HepG2 (cell line): Measurements from ENCODE around the gene TCOF1. TPM values are rescaled to one million over a fixed set of nuclear protein-coding genes. Genes with fewer than 3 reads are reported as not detected.
A peak's percentile ranks its signal among the peaks of the same experiment; 100 is the strongest.

ENCODE experiments used
- CBX5 ChIP-seq: sonication (generic); formaldehyde crosslinking; IDR thresholded peaks from 2 replicates; pipeline ENCODE4 v1.4.0; 2020; ENCODE audit warnings: missing genetic modification reagents, borderline replicate concordance
- MATR3 ChIP-seq: sonication (generic); formaldehyde crosslinking; IDR thresholded peaks from 2 replicates; pipeline ENCODE4 v1.4.0; 2020; ENCODE audit warnings: missing genetic modification reagents
- MTA1 ChIP-seq: sonication (generic); formaldehyde crosslinking; IDR thresholded peaks from 2 replicates; pipeline ENCODE4 v1.4.0; 2020; ENCODE audit warnings: missing genetic modification reagents, mild to moderate bottlenecking, borderline replicate concordance
- NCOA5 ChIP-seq: sonication (generic); formaldehyde crosslinking; IDR thresholded peaks from 2 replicates; pipeline ENCODE4 v1.4.0; 2020; ENCODE audit warnings: missing genetic modification reagents
- POLR2G ChIP-seq: fragments of 200-400 bp; formaldehyde crosslinking; IDR thresholded peaks from 2 replicates; pipeline ENCODE4 v1.6.1; 2018; ENCODE audit warnings: mild to moderate bottlenecking, low read depth, low read length, moderate library complexity
- WIZ ChIP-seq: sonication (generic); formaldehyde crosslinking; IDR thresholded peaks from 2 replicates; pipeline ENCODE4 v1.5.1; 2020; ENCODE audit warnings: mild to moderate bottlenecking, missing genetic modification reagents
- ZNF143 ChIP-seq: sonication (generic); formaldehyde crosslinking; IDR thresholded peaks from 2 replicates; pipeline ENCODE4 v1.4.0; 2020; ENCODE audit warnings: missing genetic modification reagents
- ZNF496 ChIP-seq: sonication (generic); formaldehyde crosslinking; IDR thresholded peaks from 2 replicates; pipeline ENCODE4 v1.8.1; 2023; ENCODE audit warnings: mild to moderate bottlenecking, moderate library complexity, missing genetic modification reagents; ENCODE audit not compliant: insufficient replicate concordance
- ZNF607 ChIP-seq: sonication (generic); formaldehyde crosslinking; IDR thresholded peaks from 2 replicates; pipeline ENCODE4 v1.5.1; 2020; ENCODE audit warnings: missing genetic modification reagents, mild to moderate bottlenecking, borderline replicate concordance
- polyA plus RNA-seq, 8 experiments: library from polyadenylated mRNA; depleted of rRNA in 3 of 8; stranded (reverse) in 7 of 8; unstranded in 1 of 8; fragments of >200 nt; fragmentation: Illumina TruSeq in 4 of 8; extraction: Trizol in 4 of 8; gene quantifications; 2 replicates each; pipeline versions ENCODE4 v1.2.1 to v1.2.3, GENCODE V29; 2011 to 2016; ENCODE audit warnings: low read depth in 4 of 8, missing spikeins in 1 of 8, mixed read lengths in 1 of 8; ENCODE audit not compliant: insufficient read depth in 1 of 8
- total RNA-seq, 5 experiments: library from RNA; depleted of rRNA; stranded (reverse); fragments of >200 nt; fragmentation: Illumina TruSeq; extraction: Trizol; gene quantifications; 2 replicates each; pipeline ENCODE4 v1.2.3, GENCODE V29; 2016; ENCODE audit warnings: low read depth in 1 of 5
- TF ChIP-seq, protein P1 (sequence below): sonication (generic); formaldehyde crosslinking; IDR thresholded peaks from 2 replicates; pipeline ENCODE4; 2020; ENCODE audit warnings: missing genetic modification reagents, mild to moderate bottlenecking, borderline replicate concordance
- TF ChIP-seq, protein P2 (sequence below): sonication (generic); formaldehyde crosslinking; IDR thresholded peaks from 2 replicates; pipeline ENCODE4 v1.5.0; 2020; ENCODE audit warnings: mild to moderate bottlenecking, low read depth, missing genetic modification reagents, borderline replicate concordance
- TF ChIP-seq, protein P3 (sequence below): sonication (generic); formaldehyde crosslinking; IDR thresholded peaks from 2 replicates; pipeline ENCODE4 v1.5.1; 2020; ENCODE audit warnings: mild to moderate bottlenecking, missing genetic modification reagents
- TF ChIP-seq, protein P4 (sequence below): IDR thresholded peaks from 2 replicates; pipeline ENCODE4 v1.6.1; 2016; ENCODE audit warnings: missing compliant biosample characterization, missing genetic modification reagents, borderline replicate concordance
- TF ChIP-seq, protein P5 (sequence below): sonication (generic); formaldehyde crosslinking; IDR thresholded peaks from 2 replicates; pipeline ENCODE4 v1.8.0; 2022; ENCODE audit warnings: mild to moderate bottlenecking, missing genetic modification reagents, borderline replicate concordance

The TCOF1 gene
- total and polyA plus RNA-seq, 2 of the 13 experiments (the other 11 are each of a cell fraction or from before 2014, with no cell fraction given), result 10.1 to 41.6 TPM

DNA sequence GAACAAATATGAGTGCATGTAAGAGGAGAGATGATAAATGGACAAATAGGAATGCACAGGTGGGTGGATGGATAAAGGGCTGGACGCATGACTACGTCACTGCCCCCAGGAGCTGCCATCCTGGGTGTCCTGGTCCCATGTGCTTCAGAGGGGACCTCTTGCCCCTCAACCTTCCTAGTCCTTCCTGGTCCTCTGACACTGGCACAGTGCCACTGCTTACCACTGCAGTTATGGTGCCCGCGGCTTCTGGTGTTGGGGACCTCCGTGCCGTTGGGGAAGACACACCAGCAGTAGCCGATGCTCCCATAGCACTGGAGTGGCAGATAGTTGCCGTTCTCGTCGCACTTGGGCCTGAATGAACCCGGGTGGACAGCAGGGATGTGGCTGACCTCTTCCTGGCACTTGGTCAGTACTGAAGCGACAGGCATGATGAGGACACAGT lies 45.4 kb downstream of the TCOF1 start (continued):
- TF ChIP-seq NCOA5 (no peak), WIZ (CRISPR knock-in tag) (no peak), ZNF143 (no peak), MATR3 (CRISPR knock-in tag) (no peak), ZNF607 (no peak), ZNF496 (CRISPR knock-in tag) (no peak), POLR2G (0 out of 2 replicates have a peak, but pooled peaks have one; percentile 26), MTA1 (CRISPR knock-in tag) (no peak), CBX5 (no peak)
- TF ChIP-seq, protein P1, sequence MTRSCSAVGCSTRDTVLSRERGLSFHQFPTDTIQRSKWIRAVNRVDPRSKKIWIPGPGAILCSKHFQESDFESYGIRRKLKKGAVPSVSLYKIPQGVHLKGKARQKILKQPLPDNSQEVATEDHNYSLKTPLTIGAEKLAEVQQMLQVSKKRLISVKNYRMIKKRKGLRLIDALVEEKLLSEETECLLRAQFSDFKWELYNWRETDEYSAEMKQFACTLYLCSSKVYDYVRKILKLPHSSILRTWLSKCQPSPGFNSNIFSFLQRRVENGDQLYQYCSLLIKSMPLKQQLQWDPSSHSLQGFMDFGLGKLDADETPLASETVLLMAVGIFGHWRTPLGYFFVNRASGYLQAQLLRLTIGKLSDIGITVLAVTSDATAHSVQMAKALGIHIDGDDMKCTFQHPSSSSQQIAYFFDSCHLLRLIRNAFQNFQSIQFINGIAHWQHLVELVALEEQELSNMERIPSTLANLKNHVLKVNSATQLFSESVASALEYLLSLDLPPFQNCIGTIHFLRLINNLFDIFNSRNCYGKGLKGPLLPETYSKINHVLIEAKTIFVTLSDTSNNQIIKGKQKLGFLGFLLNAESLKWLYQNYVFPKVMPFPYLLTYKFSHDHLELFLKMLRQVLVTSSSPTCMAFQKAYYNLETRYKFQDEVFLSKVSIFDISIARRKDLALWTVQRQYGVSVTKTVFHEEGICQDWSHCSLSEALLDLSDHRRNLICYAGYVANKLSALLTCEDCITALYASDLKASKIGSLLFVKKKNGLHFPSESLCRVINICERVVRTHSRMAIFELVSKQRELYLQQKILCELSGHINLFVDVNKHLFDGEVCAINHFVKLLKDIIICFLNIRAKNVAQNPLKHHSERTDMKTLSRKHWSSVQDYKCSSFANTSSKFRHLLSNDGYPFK, result no peak
- TF ChIP-seq, protein P2, sequence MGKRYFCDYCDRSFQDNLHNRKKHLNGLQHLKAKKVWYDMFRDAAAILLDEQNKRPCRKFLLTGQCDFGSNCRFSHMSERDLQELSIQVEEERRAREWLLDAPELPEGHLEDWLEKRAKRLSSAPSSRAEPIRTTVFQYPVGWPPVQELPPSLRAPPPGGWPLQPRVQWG (CRISPR knock-in tag), result no peak
- TF ChIP-seq, protein P3, sequence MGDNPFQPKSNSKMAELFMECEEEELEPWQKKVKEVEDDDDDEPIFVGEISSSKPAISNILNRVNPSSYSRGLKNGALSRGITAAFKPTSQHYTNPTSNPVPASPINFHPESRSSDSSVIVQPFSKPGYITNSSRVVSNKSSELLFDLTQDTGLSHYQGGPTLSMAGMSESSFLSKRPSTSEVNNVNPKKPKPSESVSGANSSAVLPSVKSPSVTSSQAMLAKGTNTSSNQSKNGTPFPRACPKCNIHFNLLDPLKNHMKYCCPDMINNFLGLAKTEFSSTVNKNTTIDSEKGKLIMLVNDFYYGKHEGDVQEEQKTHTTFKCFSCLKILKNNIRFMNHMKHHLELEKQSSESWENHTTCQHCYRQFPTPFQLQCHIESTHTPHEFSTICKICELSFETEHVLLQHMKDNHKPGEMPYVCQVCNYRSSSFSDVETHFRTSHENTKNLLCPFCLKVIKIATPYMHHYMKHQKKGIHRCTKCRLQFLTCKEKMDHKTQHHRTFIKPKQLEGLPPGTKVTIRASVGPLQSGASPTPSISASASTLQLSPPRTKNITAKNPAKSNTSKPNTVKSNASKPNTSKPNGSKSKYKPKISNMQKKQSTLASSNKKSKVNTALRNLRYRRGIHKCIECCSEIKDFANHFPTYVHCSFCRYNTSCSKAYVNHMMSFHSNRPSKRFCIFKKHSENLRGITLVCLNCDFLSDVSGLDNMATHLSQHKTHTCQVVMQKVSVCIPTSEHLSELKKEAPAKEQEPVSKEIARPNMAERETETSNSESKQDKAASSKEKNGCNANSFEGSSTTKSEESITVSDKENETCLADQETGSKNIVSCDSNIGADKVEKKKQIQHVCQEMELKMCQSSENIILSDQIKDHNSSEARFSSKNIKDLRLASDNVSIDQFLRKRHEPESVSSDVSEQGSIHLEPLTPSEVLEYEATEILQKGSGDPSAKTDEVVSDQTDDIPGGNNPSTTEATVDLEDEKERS (CRISPR knock-in tag), result no peak
- TF ChIP-seq, protein P4, sequence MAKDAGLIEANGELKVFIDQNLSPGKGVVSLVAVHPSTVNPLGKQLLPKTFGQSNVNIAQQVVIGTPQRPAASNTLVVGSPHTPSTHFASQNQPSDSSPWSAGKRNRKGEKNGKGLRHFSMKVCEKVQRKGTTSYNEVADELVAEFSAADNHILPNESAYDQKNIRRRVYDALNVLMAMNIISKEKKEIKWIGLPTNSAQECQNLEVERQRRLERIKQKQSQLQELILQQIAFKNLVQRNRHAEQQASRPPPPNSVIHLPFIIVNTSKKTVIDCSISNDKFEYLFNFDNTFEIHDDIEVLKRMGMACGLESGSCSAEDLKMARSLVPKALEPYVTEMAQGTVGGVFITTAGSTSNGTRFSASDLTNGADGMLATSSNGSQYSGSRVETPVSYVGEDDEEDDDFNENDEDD (CRISPR knock-in tag), result no peak
- TF ChIP-seq, protein P5, sequence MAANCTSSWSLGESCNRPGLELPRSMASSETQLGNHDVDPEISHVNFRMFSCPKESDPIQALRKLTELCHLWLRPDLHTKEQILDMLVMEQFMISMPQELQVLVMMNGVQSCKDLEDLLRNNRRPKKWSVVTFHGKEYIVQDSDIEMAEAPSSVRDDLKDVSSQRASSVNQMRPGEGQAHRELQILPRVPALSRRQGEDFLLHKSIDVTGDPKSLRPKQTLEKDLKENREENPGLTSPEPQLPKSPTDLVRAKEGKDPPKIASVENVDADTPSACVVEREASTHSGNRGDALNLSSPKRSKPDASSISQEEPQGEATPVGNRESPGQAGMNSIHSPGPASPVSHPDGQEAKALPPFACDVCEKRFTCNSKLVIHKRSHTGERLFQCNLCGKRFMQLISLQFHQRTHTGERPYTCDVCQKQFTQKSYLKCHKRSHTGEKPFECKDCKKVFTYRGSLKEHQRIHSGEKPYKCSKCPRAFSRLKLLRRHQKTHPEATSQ (CRISPR knock-in tag), result no peak
